ENCODE measurements around the gene IGF2. TPM values are rescaled to one million over a fixed set of nuclear protein-coding genes. Genes with fewer than 3 reads are reported as not detected.

IGF2 gene
- polyA plus RNA-seq, 1 donor from 2014 or later = not detected

DNA sequence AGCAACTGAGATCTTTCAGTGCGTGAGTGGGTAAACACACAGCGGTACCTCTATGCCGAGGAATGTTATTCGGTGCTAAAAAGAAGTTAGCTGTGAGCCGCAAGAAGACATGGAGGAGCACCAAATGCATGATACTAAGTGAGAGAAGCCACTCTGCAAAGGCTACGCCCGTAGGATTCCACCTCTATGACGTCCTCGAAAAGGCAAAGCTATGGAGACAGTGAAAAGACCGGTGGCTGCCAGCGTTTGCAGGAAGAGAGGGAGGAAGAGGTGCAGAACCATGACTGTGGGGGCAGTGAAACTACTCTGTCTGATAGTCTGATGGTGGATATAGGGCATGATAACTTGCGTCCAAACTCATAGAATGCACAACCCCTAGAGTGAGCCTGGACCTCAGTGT lies 28.7 kb downstream of the IGF2 start:
- no peak overlapping the region for H2AFZ ChIP-seq (ENCODE audit: low read depth, low read length)
- no peak overlapping the region for H3K27ac ChIP-seq (ENCODE audit: low read length)
- TF ChIP-seq MXI1 (conservative IDR thresholded peaks at IDR 0.05; ENCODE audit: poor library complexity, severe bottlenecking) = no peak
- TF ChIP-seq RAD21 (conservative IDR thresholded peaks at IDR 0.05) = no peak
- TF ChIP-seq, protein P1, sequence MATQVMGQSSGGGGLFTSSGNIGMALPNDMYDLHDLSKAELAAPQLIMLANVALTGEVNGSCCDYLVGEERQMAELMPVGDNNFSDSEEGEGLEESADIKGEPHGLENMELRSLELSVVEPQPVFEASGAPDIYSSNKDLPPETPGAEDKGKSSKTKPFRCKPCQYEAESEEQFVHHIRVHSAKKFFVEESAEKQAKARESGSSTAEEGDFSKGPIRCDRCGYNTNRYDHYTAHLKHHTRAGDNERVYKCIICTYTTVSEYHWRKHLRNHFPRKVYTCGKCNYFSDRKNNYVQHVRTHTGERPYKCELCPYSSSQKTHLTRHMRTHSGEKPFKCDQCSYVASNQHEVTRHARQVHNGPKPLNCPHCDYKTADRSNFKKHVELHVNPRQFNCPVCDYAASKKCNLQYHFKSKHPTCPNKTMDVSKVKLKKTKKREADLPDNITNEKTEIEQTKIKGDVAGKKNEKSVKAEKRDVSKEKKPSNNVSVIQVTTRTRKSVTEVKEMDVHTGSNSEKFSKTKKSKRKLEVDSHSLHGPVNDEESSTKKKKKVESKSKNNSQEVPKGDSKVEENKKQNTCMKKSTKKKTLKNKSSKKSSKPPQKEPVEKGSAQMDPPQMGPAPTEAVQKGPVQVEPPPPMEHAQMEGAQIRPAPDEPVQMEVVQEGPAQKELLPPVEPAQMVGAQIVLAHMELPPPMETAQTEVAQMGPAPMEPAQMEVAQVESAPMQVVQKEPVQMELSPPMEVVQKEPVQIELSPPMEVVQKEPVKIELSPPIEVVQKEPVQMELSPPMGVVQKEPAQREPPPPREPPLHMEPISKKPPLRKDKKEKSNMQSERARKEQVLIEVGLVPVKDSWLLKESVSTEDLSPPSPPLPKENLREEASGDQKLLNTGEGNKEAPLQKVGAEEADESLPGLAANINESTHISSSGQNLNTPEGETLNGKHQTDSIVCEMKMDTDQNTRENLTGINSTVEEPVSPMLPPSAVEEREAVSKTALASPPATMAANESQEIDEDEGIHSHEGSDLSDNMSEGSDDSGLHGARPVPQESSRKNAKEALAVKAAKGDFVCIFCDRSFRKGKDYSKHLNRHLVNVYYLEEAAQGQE (IDR thresholded peaks at IDR 0.05; ENCODE audit: borderline replicate concordance) = no peak
- no peak for TF ChIP-seq SMC3 (conservative IDR thresholded peaks at IDR 0.05; ENCODE audit: poor library complexity)
- no peak for TF ChIP-seq TAF1 (IDR thresholded peaks at IDR 0.05; ENCODE audit: low read depth)
- no peak for TF ChIP-seq EP300 (conservative IDR thresholded peaks at IDR 0.05; ENCODE audit: poor library complexity, severe bottlenecking)
- TF ChIP-seq, protein P2, sequence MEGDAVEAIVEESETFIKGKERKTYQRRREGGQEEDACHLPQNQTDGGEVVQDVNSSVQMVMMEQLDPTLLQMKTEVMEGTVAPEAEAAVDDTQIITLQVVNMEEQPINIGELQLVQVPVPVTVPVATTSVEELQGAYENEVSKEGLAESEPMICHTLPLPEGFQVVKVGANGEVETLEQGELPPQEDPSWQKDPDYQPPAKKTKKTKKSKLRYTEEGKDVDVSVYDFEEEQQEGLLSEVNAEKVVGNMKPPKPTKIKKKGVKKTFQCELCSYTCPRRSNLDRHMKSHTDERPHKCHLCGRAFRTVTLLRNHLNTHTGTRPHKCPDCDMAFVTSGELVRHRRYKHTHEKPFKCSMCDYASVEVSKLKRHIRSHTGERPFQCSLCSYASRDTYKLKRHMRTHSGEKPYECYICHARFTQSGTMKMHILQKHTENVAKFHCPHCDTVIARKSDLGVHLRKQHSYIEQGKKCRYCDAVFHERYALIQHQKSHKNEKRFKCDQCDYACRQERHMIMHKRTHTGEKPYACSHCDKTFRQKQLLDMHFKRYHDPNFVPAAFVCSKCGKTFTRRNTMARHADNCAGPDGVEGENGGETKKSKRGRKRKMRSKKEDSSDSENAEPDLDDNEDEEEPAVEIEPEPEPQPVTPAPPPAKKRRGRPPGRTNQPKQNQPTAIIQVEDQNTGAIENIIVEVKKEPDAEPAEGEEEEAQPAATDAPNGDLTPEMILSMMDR (IDR thresholded peaks at IDR 0.05; ENCODE audit: poor library complexity, severe bottlenecking) = no peak
- no peak for TF ChIP-seq EZH2 (IDR thresholded peaks at IDR 0.05; ENCODE audit: borderline replicate concordance, insufficient read depth, low read length, poor library complexity, severe bottlenecking)
- no peak for TF ChIP-seq POLR2AphosphoS5 (IDR thresholded peaks at IDR 0.05)
- no peaks in the 10 kb centered on the region for H3F3A ChIP-seq (ENCODE audit: insufficient read depth, low read length, poor library complexity, severe bottlenecking)
- H3K4me2 ChIP-seq (ENCODE audit: low read length) = no peak overlapping the region
- no peaks in the 10 kb centered on the region for H3K27me3 ChIP-seq (ENCODE audit: insufficient read depth, low read depth, low read length)
- H3K9ac ChIP-seq (ENCODE audit: low read length) = no peak overlapping the region
- H3K36me3 ChIP-seq (ENCODE audit: insufficient read depth, low read length) = no peaks in the 10 kb centered on the region
- no peaks in the 10 kb centered on the region for H3K79me2 ChIP-seq (replicated peaks; ENCODE audit: insufficient read depth, low read length)
- H3K4me3 ChIP-seq (ENCODE audit: low read length) = no peak overlapping the region
- no peaks in the 10 kb centered on the region for H4K20me1 ChIP-seq (ENCODE audit: insufficient read depth)
- H3K9me3 ChIP-seq (ENCODE audit: low read length) = no peaks in the 10 kb centered on the region
- no peaks in the 10 kb centered on the region for H3K9me2 ChIP-seq (ENCODE audit: insufficient read depth, low read length)

DNA sequence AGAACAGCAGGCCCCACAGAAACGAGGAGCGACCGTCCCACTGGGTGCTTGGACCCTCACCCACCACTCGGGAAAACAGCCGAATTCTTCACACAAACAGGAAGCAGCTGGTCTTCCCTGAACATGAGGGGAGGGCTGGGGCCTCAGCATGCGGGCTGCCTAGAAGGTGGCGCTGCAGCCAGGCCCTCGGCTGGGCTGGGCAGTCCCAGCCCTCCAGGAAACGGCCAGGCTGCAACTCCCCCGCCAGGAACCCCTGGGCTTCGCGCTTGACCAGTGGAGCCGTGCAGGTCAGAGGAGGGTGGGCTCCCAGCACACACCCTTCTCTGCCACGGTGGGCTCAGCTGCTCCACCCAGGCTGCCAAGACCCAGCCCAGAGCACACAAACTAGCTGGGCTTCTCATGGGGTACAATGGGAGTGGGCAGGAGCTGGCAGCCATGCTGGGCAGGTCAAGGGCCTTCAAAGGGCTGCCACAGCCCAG lies 29.6 kb downstream of the IGF2 start:
- Histone ChIP-seq H2AFZ (ENCODE audit: low read depth, low read length) (no peak overlapping the region), H3K36me3 (ENCODE audit: insufficient read depth, low read length) (no peaks in the 10 kb centered on the region)

More for the DNA sequence above, 29.6 kb downstream of the IGF2 start:
- Histone ChIP-seq H3K9me3 (ENCODE audit: low read length) (no peaks in the 10 kb centered on the region), H3K27ac (ENCODE audit: low read length) (no peak overlapping the region), H3K9ac (ENCODE audit: low read length) (no peak overlapping the region), H3K27me3 (ENCODE audit: insufficient read depth, low read depth, low read length) (no peaks in the 10 kb centered on the region), H3K4me3 (ENCODE audit: low read length) (no peak overlapping the region), H3K9me2 (ENCODE audit: insufficient read depth, low read length) (no peaks in the 10 kb centered on the region), H3K4me2 (ENCODE audit: low read length) (no peak overlapping the region), H3F3A (ENCODE audit: insufficient read depth, low read length, poor library complexity, severe bottlenecking) (no peaks in the 10 kb centered on the region), H3K79me2 (replicated peaks; ENCODE audit: insufficient read depth, low read length) (no peaks in the 10 kb centered on the region), H4K20me1 (ENCODE audit: insufficient read depth) (no peaks in the 10 kb centered on the region)
- TF ChIP-seq, protein P1 (IDR thresholded peaks at IDR 0.05; ENCODE audit: borderline replicate concordance) = no peak
- TF ChIP-seq RAD21 (conservative IDR thresholded peaks at IDR 0.05) = no peak
- no peak for TF ChIP-seq EP300 (conservative IDR thresholded peaks at IDR 0.05; ENCODE audit: poor library complexity, severe bottlenecking)
- TF ChIP-seq MXI1 (conservative IDR thresholded peaks at IDR 0.05; ENCODE audit: poor library complexity, severe bottlenecking) = no peak
- TF ChIP-seq TAF1 (IDR thresholded peaks at IDR 0.05; ENCODE audit: low read depth) = no peak
- no peak for TF ChIP-seq EZH2 (IDR thresholded peaks at IDR 0.05; ENCODE audit: borderline replicate concordance, insufficient read depth, low read length, poor library complexity, severe bottlenecking)
- TF ChIP-seq, protein P2 (IDR thresholded peaks at IDR 0.05; ENCODE audit: poor library complexity, severe bottlenecking) = no peak
- no peak for TF ChIP-seq SMC3 (conservative IDR thresholded peaks at IDR 0.05; ENCODE audit: poor library complexity)
